ENCODE results near the gene XRCC3.

XRCC3 gene

DNA sequence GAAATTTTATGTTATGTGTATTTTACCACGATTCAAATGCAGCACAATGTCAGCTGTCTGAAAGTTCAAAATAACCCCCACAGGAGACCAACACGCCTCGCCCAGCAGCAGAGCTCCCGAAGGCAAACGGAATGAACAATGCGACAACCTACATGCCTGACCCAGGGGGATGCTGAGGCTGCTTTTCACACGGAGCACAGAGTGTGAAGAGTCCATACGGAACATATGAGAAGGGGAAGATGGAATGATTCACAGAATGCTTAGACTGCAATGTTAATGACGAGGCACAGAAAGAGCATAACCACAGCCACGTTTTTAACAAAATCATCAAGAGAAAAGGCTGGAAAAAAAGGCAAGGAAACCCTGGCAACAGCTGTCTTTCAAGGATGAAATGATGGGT lies 22.9 kb upstream of the XRCC3 start:
- no peak for DNase-seq

DNA sequence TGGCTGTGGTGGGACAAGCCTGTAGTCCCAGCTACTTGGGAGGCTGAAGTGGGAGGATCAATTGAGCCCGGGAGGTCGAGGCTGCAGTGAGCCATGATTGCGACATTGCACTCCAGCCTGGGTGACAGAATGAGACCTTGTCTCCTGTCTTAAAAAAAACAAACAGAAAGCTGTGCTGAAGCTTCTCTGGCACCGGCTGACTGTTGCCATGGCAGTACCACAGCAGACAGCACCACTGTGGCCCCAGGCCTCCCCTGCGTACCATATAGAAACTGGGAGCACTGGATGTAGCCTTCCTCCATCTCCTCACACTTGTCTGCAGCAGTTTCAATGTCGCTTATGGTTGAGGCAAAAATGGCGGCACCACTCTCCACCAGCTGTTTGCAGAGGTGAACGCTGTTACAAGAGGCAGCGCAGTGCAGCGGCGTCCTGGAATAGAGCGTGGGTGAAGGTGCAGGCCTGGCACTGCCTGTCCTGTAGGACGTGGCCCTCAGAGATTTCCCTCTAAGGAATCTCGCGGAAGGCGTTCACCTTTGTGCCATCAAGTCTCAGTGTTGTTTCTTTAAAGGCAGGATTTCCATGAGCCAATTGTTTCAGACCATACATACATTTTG lies 22.3 kb upstream of the XRCC3 start:
- no peak for DNase-seq

- DNase-seq = no peak
Observed at GRCh38 chr14:103736546-103737431, 21.5 kb upstream of the XRCC3 start.

DNA sequence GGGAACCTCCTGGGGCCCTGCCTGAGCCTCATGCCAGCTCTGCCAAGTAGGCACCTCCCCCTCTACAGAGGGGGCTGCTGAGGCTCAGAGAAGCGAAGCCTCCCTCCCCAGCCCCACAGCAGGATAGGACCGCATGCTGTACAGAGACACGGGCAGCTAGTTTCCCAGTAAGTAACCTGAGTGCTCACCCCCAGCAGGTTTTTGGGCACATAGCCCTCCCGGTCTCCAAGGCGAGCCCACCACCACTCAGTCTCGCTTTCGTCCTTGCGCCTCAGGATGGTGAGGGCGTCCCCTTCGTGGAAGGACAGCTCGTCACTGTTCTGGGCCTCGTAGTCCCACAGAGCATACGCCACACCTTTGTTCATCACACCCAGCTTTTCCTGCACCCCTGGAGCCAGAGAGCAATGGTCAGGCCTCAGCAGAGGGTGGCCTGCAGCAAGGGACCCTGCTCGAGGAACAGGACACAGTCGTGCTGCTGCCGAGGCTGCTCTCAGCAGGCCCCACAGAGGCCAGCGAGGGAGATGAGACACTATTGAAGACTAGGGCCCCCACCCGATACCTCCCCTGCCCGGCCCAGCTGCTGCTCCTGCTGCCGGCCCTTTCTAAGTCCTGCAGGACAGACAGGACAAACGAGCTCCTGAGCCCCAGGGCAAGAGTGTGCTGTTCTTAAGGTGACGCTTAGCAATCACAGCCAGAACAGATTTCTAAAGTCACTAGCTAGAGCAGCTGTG lies 20.7 kb upstream of the XRCC3 start:
- DNase-seq = no peak

- no peak for DNase-seq
Observed at GRCh38 chr14:103735439-103735814, 20.2 kb upstream of the XRCC3 start.

DNA sequence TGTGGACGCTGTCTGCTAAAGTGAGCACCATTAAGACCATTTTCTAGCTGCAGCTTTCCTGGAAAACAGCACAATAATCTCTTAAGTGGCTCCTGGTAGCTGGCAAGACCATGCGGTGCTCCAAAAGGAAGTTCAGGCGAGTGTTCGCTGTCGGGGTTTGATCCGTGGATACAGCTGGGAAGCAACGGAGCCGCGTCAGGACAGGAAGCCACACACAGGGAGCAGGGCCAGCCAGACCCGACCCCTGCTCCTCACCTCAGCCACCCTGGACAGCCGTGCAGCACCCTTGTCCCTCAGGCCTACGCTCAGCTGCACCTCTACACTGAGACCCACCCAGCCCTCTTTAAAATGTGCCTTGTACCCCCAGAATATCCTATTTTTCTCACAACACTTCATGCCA lies 19.8 kb upstream of the XRCC3 start:
- DNase-seq = no peak

DNA sequence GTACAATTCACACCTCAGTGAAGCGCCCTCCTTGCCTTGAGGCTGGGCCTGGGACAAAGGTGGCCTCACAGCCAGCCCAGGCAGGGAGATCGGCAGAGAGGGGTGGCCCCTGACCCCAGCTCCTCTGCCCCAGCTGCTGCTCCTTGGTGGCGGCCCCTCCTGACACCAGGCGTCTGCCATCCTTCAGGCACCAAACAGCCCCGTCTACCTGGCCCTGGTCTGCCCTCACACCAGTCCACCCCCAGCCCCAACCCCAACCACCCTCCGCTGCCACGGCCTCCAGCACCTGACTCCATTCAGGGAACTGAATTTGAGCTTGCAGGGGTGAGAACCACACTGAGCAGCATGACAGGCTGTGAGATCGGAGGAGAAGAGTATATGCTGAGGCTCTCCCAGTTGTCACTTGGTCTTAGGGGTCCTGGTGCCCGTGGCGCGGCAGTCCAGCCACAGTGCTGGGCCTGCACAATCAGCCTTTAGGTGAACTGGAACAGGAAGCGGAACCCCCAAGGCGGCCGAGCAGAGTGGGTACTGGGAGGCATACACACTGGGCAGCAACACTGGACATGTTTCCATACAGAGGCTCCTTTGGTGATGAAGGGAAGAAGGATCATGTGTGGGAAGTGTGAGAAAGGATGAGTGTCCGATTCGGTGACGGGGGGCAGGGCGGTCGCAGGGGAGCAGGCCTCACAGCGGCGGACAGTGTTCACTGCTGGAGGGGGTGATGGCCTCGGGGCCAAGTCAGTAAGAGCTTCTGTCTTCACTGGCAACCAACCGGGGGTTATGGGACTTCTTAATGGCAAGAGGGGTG lies 19.0 kb upstream of the XRCC3 start:
- DNase-seq = no peak

GRCh38 chr14:103733651-103734050 lies 18.4 kb upstream of the XRCC3 start:
- no peak for DNase-seq

GRCh38 chr14:103732868-103733620 lies 17.8 kb upstream of the XRCC3 start:
- no peak for DNase-seq

DNA sequence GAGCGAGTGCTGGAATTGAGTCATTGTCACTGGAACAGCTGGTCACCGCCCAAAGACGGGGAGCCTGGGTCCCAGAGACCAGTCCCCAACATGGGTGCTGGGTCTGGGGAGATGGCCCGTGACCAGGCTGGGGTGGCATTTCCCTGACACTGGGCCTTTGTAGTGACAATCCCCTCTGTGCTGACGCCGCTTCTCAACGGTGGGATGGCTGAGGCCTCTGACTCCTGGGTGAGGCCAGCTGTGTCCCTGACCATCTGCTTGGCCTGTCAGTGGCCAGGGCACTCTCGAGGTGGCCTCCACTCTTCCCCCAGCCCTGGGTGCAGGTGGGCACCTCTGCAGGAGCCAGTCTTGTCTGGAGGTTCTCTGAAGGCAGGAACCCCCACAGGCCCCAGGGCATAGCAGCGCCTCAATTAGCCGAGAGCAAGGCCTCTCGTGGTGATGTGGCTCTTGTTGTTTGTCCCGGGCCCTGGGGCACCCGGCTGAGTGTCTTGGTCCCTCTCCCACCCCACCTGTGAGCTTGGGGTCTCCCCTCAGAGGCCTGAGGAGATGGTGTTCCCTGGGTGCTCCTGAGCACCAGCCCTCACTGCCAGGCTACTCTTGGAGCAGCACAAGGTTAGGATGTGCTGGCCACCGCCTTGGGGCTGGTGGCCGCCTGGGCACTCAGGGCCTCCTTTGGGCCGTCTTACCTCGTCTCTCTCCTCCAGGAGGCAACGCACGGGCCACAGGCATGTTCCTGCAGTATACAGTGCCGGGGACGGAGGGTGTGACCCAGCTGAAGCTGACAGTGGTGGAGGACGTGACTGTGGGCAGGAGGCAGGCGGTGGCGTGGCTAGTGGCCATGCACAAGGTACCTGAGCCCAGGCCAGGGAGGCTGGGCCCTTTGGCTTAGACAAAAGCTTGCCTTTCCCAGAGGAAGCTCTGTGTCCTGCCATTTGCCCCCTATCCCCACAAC lies 16.9 kb upstream of the XRCC3 start:
- DNase-seq = no peak

DNA sequence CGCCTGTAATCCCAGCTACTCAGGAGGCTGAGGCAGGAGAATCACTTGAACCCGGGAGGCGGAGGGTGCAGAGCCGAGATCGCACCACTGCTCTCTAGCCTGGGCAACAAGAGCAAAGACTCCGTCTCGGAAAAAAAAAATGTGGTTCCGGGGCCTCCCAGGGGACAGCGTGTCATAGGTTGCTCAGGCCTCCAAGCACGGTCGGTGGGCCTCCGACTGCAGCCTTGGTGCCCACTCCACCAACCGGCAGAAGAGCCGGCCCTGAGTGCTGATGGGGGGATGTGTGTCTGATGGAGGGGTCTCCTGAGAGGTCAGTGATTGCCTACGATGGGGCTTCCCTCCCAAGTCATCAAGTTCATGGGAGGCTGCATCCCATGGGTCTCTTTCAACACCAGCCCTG lies 16.2 kb upstream of the XRCC3 start:
- no peak for DNase-seq

DNA sequence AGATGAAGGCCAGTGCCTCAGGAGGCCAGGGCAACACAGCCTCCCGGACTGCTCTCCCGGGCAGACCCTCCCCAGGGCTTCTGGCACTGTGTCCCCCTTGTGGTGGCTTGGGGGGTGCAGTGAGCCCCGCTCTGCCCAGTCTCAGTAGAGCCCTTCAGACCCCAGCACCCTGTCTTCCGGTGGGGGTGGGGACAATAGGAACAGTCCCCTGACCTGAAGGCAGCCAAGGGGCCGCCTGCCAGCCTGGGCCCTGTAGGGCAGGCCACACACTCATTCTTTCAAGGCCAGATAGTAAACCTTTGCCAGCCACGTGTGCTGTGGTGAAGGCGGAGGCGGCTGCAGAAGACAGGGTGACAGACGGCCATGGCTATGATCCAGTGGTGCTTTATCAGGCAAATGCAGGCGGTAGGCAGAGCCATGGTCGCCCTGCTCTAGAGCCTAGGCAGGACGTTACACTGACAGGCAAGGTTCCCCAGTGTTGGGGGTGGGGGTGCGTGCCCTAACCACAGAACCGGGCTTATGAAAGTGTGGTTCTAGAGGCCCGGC lies 15.3 kb upstream of the XRCC3 start:
- DNase-seq = no peak

DNA sequence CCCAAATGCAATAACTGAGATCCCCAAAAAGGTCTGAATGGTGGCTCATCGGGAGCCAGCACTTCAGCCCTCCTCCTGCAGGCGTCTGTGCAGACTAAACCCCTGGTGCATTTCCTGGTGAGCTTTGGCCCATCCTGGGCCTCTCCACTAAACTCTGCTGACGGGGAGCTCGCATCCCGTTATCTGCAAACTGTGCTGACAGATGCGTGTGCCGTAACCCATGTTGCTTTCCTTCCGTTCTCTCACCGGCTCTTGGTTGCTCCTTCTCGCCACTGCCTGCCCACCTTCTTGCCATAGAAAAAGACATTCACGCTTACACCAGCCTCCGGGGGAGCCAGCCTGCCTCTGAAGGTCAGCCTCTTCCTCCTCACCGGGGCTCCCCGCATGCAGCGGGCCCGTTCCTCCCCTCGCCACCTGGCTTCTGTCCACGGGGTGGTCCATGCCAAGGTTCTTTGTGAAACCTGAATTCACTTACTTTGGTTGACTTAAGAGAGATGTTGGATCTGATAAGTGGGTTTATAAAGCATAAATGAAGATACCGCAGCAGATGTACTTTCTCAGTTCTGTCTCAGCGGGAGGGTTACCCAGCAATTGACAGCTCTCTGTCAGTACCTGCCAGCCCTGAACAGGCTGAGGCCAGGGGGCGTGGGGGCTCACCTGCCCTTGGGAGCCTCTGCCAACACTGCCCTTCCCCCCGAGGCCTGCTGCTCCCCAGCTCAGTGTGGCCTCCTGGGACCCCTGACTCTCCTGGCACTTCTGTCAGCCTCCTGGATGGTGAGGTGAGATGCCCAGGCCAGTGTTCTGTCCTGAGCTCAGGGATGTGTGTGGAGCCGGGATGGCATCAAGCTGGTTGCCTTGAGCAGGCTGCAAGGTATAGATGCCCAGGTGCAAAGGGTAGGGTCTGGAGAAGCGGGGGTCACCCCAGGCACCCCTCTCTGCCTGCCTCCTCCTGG lies 14.5 kb upstream of the XRCC3 start:
- no peak for DNase-seq

DNA sequence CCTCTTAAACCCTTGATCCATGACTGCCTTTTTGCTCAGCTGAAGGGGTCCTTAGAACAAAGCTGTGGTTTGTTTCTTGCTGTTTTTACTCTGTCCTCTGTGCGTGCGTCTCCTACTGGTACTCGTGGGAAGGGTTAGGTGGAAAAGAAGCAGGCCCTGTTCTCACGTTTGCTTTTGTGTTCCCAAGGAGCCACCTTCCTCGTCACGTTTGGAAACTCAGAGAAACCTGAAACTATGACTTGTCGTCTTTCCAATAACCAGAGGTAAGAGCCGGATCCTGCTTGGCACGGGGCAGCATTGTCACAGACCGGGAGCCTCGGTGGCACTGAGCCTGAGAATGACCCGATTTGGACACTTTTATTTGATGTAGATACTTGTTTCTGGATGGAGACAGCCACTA lies 13.5 kb upstream of the XRCC3 start:
- no peak for DNase-seq

GRCh38 chr14:103728141-103728540 lies 12.9 kb upstream of the XRCC3 start:
- no peak for DNase-seq

GRCh38 chr14:103727313-103727980 lies 12.2 kb upstream of the XRCC3 start:
- no peak for DNase-seq

DNA sequence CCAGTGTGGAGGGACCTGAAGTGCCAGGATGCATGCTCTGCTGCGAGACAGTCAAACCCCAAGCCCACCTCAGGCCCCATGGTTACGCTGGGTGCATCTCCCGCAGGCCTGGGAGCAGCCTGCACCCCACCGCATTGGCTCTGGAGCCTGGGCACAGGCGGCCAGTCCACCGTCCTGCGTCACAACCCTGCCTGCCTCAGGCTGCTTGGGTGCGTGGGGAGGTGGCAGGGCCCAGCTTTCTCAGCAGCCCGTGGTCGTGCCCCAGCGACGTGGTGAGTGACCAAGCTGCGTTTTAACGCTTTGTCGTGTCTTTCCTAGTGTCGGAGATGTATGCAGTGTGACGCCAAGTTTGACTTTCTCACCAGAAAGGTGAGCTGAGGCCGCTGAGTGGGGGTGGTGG lies 11.2 kb upstream of the XRCC3 start:
- no peak for DNase-seq

DNA sequence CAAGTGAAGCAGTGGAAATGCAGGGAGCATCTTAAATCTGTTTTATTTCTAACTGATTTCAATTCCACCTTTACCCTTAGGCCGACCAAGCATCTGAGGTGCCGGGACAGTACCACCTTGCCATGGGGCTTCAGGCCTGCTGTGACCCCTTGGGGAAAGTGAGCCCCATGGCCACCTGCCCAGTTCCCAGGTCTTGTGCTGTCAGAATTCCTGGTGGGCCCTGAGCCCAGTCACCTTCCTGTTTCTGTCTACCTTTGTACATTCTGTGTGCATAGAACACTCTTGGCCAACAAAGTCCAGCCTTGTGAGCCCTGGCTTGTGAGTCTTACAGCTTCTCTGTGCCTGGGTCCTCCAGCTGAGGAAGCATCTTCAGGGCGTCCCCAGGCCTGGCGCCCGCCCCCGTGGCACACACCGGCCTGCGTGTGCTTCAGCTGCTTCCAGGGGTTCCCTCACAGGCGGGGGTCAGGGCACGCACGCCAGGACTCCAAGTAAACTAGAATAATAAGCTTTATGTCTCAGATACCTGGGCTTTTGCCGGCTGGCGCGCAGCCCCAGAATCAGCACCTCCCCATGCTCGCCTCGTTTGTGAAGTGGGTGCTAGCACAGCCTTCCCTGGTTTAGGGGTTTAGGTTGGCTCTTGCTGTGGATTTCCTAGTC lies 10.6 kb upstream of the XRCC3 start:
- no peak for DNase-seq
